ENCODE results near the gene LRMDA. TPM values are rescaled to one million over a fixed set of nuclear protein-coding genes. Genes with fewer than 3 reads are reported as not detected.

Gene LRMDA
- total RNA-seq, 4 donors from 2014 or later = 9.8 to 18.6 (median 15.8) TPM

- no peak overlapping the region for H3K27ac ChIP-seq
- no peaks in the 10 kb centered on the region for H3K9me3 ChIP-seq
- H3K4me3 ChIP-seq = no peak overlapping the region
- no peaks in the 10 kb centered on the region for H3K36me3 ChIP-seq
- no peaks in the 10 kb centered on the region for H3K27me3 ChIP-seq
- DNase-seq (ENCODE audit: low spot score in 2 of 2) = no peak
- no peaks in the 10 kb centered on the region for H3K4me1 ChIP-seq
- no peak for TF ChIP-seq EP300 (IDR thresholded peaks at IDR 0.05)
- TF ChIP-seq CTCF (IDR thresholded peaks at IDR 0.05) = no peak
- no peak for TF ChIP-seq POLR2A (IDR thresholded peaks at IDR 0.05)
- 58 to 64% methylated on average over 4 of the region's 4 CpGs for WGBS, 2 donors
These were observed 448.8 kb downstream of the LRMDA start for GRCh38 chr10:75880031-75880775.

- no peaks in the 10 kb centered on the region for H3K4me1 ChIP-seq
- H3K27me3 ChIP-seq = no peaks in the 10 kb centered on the region
- no peaks in the 10 kb centered on the region for H3K36me3 ChIP-seq
- no peak overlapping the region for H3K27ac ChIP-seq
- no peak for TF ChIP-seq POLR2A (IDR thresholded peaks at IDR 0.05)
- no peak for TF ChIP-seq CTCF (IDR thresholded peaks at IDR 0.05)
- TF ChIP-seq EP300 (IDR thresholded peaks at IDR 0.05) = no peak
- no peaks in the 10 kb centered on the region for H3K9me3 ChIP-seq
- DNase-seq (ENCODE audit: low spot score in 2 of 2) = no peak
- no peak overlapping the region for H3K4me3 ChIP-seq
- 77 to 78% methylated on average over 9 of the region's 9 CpGs for WGBS, 2 donors
These were observed 452.0 kb downstream of the LRMDA start for GRCh38 chr10:75883081-75884072.

GRCh38 chr10:75884808-75885207, 453.4 kb downstream of the LRMDA start:
- TF ChIP-seq CTCF (IDR thresholded peaks at IDR 0.05) (no peak), EP300 (IDR thresholded peaks at IDR 0.05) (no peak), POLR2A (IDR thresholded peaks at IDR 0.05) (no peak)
- no peak overlapping the region for H3K4me3 ChIP-seq

GRCh38 chr10:75887369-75887768, 455.9 kb downstream of the LRMDA start:
- Histone ChIP-seq H3K36me3 (no peaks in the 10 kb centered on the region), H3K27me3 (no peaks in the 10 kb centered on the region), H3K4me3 (no peak overlapping the region), H3K27ac (no peak overlapping the region), H3K9me3 (no peaks in the 10 kb centered on the region), H3K4me1 (no peaks in the 10 kb centered on the region)
- DNase-seq (ENCODE audit: low spot score in 2 of 2) = no peak
- TF ChIP-seq EP300 (IDR thresholded peaks at IDR 0.05) (no peak), CTCF (IDR thresholded peaks at IDR 0.05) (no peak), POLR2A (IDR thresholded peaks at IDR 0.05) (no peak)
- 91 to 96% methylated on average over 2 of the region's 2 CpGs for WGBS, 2 donors

More at GRCh38 chr10:75884808-75885207, 453.4 kb downstream of the LRMDA start:
- Histone ChIP-seq H3K9me3 (no peaks in the 10 kb centered on the region), H3K36me3 (no peaks in the 10 kb centered on the region), H3K4me1 (no peaks in the 10 kb centered on the region), H3K27me3 (no peaks in the 10 kb centered on the region), H3K27ac (no peak overlapping the region)
- no peak for DNase-seq (ENCODE audit: low spot score in 2 of 2)
- 93 to 94% methylated on average over 5 of the region's 5 CpGs for WGBS, 2 donors

All from tibial nerve (tissue), 4 donors.